Measurements from ENCODE around the gene RPRD1B.

RPRD1B gene

GRCh38 chr20:38036366-38036765 is 2.8 kb downstream of the RPRD1B start:
- DNase-seq (ENCODE audit: low read depth in 4 of 4, low spot score in 1 of 4), result no peak

GRCh38 chr20:38040276-38040675 is 6.7 kb downstream of the RPRD1B start:
- no peak for DNase-seq (ENCODE audit: low read depth in 4 of 4, low spot score in 1 of 4)

- DNase-seq (ENCODE audit: low read depth in 4 of 4, low spot score in 1 of 4), result peak in 1 of 4 experiments; percentile 14
Observed at GRCh38 chr20:38043512-38044300, 10.2 kb downstream of the RPRD1B start.

- DNase-seq (ENCODE audit: low read depth in 4 of 4, low spot score in 1 of 4), result no peak
Observed at GRCh38 chr20:38044685-38045084, 11.1 kb downstream of the RPRD1B start.

GRCh38 chr20:38046572-38046971 is 13.0 kb downstream of the RPRD1B start:
- no peak for DNase-seq (ENCODE audit: low read depth in 4 of 4, low spot score in 1 of 4)

- DNase-seq (ENCODE audit: low read depth in 4 of 4, low spot score in 1 of 4), result no peak
Observed at GRCh38 chr20:38049800-38050199, 16.3 kb downstream of the RPRD1B start.

GRCh38 chr20:38050686-38051085 is 17.1 kb downstream of the RPRD1B start:
- no peak for DNase-seq (ENCODE audit: low read depth in 4 of 4, low spot score in 1 of 4)

GRCh38 chr20:38052870-38053269 is 19.3 kb downstream of the RPRD1B start:
- DNase-seq (ENCODE audit: low read depth in 4 of 4, low spot score in 1 of 4), result no peak

- DNase-seq (ENCODE audit: low read depth in 4 of 4, low spot score in 1 of 4), result no peak
Observed at GRCh38 chr20:38054647-38055046, 21.1 kb downstream of the RPRD1B start.

- no peak for DNase-seq (ENCODE audit: low read depth in 4 of 4, low spot score in 1 of 4)
Observed at GRCh38 chr20:38055294-38055693, 21.7 kb downstream of the RPRD1B start.

GRCh38 chr20:38055848-38056247 is 22.3 kb downstream of the RPRD1B start:
- DNase-seq (ENCODE audit: low read depth in 4 of 4, low spot score in 1 of 4), result no peak

- DNase-seq (ENCODE audit: low read depth in 4 of 4, low spot score in 1 of 4), result peak; percentile 46 to 61 (median 58)
Observed at GRCh38 chr20:38057351-38057972, 23.9 kb downstream of the RPRD1B start.

- no peak for DNase-seq (ENCODE audit: low read depth in 4 of 4, low spot score in 1 of 4)
Observed at GRCh38 chr20:38059832-38060231, 26.3 kb downstream of the RPRD1B start.

GRCh38 chr20:38060536-38060935 is 27.0 kb downstream of the RPRD1B start:
- DNase-seq (ENCODE audit: low read depth in 4 of 4, low spot score in 1 of 4), result no peak

GRCh38 chr20:38061109-38061508 is 27.6 kb downstream of the RPRD1B start:
- no peak for DNase-seq (ENCODE audit: low read depth in 4 of 4, low spot score in 1 of 4)

GRCh38 chr20:38062890-38063289 is 29.3 kb downstream of the RPRD1B start:
- DNase-seq (ENCODE audit: low read depth in 4 of 4, low spot score in 1 of 4), result no peak

GRCh38 chr20:38063911-38064530 is 30.5 kb downstream of the RPRD1B start:
- DNase-seq (ENCODE audit: low read depth in 4 of 4, low spot score in 1 of 4), result no peak

- DNase-seq (ENCODE audit: low read depth in 4 of 4, low spot score in 1 of 4), result no peak
Observed at GRCh38 chr20:38065764-38066375, 32.3 kb downstream of the RPRD1B start.

- DNase-seq (ENCODE audit: low read depth in 4 of 4, low spot score in 1 of 4), result no peak
Observed at GRCh38 chr20:38066969-38067716, 33.6 kb downstream of the RPRD1B start.

GRCh38 chr20:38067717-38068365 is 34.3 kb downstream of the RPRD1B start:
- DNase-seq (ENCODE audit: low read depth in 4 of 4, low spot score in 1 of 4), result no peak

GRCh38 chr20:38072898-38073297 is 39.4 kb downstream of the RPRD1B start:
- DNase-seq (ENCODE audit: low read depth in 4 of 4, low spot score in 1 of 4), result no peak

All from stimulated activated CD4-positive, alpha-beta T cell treated with anti-CD3 and anti-CD28 coated beads, Interleukin-1b, Interleukin-23, amount 100 ng/mL, for 24 hours (primary cell).